GM21723 (cell line): ENCODE results near the gene RARRES2.
A peak's percentile ranks its signal among the peaks of the same experiment; 100 is the strongest.

Experiments used
- ATAC-seq: cut with Tn5 transposase; IDR thresholded peaks from one replicate; pipeline ENCODE4 v1.9.1; 2021; ENCODE audit warnings: mild to moderate bottlenecking, moderate library complexity; ENCODE audit not compliant: unreplicated experiment

RARRES2 gene

DNA sequence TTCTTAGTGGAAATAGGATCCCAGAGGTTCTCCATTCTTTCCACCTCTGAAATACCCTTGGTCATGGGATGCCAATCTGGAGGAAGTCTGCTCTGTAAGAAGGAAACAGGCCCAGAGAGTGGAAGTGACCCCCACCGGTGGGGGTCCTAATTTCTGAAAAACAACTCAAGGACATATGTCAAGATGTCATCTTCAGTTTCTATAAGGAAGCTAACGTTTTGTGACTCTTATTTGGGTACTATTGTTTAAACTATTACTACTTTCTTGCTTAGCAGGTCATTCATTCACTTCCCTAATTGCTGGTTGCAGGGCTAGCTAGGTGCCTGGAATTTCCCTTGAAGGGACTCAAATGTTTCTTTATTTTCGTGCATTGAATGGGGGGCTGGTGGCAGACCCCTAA, 35.8 kb upstream of the RARRES2 start:
- ATAC-seq: no peak

DNA sequence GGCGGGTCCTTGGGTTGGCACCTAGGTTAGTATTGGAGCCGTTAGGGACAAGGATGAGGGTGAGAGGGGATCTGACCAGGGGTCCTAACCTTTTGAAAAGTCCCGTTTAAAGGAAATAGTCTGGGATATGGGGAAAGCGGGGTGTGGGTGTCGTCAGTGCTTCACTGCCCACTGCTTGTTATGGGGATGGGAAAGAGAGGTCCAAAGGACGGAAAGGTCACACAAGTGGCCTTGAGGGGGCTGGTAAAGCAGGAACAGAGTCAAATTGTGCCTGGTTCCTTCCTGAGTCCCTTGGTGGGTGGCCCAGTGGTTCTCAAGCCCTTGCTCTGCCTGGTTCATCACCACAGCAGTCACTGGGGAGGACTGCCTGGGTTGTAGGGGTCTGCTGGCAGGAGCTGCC, 35.1 kb upstream of the RARRES2 start:
- no peak for ATAC-seq

DNA sequence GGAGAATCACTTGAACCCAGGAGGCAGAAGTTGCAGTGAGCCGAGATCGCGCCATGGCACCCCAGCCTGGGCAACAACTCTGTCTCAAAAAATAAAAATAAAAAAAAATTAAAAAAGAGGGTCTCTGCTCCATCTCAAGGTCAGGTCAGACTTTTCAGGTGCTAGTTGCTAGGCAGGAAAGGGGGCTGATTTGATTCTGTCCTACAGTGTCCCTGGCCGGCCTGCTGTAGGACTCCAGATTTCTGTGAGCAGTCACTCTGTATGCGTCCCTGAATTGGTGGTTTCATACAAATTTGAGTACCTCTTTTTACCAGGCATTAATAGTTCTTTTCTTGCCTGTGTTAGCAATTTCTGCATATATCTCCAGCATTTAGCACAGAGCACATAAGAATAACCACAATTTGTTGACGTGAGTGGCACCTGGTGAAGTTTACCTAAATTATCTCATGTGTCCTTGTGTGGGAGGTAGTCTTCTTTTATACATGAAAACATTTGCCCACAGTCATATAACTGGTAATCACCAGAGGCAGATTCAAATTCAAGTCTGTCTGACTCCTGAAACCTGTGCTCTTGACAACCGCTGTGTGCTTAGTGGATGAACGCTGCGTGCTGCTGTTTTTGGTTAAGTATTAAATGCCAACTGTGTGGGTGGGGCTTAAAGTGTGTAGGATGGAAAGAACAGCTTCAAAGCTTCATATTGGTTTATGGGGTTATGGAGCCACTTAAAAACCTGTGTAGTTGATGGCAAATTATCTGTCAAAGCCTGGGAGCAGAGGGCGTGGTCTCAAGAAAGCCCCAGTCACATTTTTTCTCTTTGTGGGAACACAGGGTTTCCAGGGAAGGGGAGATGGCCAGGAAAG, 34.5 kb upstream of the RARRES2 start:
- no peak for ATAC-seq

DNA sequence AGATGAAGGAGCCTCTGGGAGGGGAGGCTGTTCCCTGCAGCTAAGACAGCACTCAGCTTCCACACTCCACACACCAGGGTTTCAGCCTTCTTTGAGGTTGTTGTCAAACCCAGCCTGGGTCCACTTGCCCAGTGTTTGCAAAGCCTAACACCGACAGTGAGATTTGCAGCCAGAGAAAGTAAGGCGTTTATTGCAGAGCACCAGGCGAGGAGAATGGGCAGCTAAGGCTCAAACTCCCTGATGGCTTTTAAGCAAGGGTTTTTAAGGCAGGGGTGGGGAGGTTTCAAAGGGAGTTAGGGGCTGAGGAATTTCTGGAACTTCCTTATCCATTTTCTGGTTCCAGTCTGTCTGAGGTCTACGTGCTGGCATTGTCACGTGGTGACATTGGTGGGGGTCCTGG, 33.0 kb upstream of the RARRES2 start:
- no peak for ATAC-seq

DNA sequence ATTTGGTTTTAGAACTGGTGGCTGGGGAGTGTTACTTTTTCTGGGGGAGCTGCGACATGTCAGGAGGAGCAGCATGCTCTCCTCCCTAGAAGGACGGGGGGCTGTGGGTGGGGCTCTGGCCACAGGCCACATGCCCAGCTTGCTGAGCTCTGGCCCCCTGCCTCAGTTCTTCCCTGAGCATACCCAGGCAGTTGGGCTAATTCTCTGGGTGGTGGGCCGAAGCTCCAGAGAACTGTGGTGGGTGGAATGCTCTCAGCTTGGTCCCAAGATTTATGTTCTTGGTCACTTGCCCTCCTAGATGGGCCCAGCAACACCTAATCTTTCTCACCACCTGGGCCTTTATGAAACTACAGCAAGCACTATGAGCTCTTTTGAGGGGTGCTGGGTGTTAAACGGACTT, 32.6 kb upstream of the RARRES2 start:
- no peak for ATAC-seq

DNA sequence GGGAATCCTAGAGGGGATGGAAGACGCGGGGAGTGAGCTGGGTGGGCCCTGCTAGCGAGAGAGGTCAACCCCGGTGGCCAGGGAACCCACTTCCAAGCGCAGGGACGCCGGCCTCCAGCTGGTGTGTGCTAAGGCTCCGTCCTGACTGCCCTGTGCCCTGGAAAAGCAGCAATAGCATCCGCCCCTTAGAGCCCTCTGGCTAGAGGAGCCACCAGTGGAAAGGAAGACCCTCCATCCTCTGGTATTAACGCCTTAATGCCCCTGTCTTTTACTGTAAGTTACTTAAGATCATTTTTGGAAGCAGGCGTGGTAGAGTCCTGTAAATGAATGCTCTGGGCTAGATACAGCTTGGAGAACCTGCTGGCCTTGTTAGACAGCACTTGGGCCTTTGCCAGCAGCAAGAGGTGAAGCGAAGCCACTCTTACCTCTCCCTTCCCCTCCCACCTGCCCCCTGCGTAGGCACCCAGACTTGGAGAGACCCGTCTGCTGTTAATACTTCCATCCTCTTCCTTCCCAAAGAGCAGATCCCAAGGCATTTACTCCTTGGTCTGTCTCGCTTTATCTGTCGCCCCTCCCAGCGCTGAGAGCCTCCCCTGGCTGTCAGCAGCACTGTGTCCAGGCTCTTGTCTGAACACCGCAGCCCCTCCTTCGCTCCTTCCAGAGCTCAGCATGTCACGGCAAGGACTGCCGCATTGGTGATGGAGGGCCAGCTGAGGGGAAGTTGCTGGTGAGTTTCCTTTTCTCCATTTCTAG, 31.8 kb upstream of the RARRES2 start:
- no peak for ATAC-seq

DNA sequence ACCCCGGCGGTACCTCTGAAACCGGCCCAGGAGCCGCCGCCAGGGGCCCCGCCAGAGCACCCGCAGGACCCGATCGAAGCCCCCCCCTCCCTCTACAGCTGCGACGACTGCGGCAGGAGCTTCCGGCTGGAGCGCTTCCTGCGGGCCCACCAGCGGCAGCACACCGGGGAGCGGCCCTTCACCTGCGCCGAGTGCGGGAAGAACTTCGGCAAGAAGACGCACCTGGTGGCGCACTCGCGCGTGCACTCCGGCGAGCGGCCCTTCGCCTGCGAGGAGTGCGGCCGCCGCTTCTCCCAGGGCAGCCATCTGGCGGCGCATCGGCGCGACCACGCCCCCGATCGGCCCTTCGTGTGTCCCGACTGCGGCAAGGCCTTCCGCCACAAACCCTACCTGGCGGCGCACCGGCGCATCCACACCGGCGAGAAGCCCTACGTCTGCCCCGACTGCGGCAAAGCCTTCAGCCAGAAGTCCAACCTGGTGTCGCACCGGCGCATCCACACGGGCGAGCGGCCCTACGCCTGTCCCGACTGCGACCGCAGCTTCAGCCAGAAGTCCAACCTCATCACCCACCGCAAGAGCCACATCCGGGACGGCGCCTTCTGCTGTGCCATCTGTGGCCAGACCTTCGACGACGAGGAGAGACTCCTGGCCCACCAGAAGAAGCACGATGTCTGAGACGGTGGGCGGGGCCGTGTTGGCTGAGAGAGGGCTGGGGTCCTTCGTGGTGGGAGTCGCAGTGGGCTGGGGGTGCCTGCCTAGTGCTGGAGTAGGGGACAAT, 31.0 kb upstream of the RARRES2 start:
- no peak for ATAC-seq

DNA sequence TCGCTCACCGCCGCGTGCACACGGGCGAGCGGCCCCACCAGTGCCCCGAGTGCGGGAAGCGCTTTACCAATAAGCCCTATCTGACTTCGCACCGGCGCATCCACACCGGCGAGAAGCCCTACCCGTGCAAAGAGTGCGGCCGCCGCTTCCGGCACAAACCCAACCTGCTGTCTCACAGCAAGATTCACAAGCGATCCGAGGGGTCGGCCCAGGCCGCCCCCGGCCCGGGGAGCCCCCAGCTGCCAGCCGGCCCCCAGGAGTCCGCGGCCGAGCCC, 30.5 kb upstream of the RARRES2 start:
- no peak for ATAC-seq

DNA sequence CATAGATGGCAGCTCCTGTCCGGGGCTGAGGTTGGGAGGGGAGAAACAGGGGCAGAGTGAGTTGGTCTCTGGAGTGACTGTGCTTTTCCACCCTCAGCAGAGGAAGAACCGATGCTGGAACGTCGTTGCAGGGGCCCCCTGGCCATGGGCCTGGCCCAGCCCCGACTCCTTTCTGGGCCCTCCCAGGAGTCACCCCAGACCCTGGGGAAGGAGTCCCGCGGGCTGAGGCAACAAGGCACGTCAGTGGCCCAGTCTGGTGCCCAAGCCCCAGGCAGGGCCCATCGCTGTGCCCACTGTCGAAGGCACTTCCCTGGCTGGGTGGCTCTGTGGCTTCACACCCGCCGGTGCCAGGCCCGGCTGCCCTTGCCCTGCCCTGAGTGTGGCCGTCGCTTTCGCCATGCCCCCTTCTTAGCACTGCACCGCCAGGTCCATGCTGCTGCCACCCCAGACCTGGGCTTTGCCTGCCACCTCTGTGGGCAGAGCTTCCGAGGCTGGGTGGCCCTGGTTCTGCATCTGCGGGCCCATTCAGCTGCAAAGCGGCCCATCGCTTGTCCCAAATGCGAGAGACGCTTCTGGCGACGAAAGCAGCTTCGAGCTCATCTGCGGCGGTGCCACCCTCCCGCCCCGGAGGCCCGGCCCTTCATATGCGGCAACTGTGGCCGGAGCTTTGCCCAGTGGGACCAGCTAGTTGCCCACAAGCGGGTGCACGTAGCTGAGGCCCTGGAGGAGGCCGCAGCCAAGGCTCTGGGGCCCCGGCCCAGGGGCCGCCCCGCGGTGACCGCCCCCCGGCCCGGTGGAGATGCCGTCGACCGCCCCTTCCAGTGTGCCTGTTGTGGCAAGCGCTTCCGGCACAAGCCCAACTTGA, 29.9 kb upstream of the RARRES2 start:
- no peak for ATAC-seq

DNA sequence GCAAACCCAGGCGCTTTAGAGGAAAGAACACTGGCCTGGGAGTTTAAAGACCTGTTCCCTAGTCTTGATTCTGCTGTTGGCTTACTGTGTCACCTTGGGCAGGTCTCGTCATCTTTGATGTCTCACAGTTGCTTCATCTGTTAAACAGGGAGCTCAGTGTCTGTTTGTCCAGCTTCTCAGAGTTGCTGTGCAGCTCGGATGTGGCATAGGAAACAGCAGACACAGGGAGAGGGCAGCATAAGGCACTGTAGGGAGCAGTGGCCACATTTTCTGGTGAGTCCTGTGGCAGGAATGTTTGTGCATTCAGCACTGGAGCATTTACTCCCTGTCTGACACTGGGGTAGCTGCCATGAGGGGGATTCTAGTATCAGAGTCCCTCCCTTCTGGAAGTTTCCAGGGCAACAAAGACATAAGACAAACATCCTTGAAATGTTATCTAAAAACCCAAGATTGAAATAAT, 29.2 kb upstream of the RARRES2 start:
- no peak for ATAC-seq

DNA sequence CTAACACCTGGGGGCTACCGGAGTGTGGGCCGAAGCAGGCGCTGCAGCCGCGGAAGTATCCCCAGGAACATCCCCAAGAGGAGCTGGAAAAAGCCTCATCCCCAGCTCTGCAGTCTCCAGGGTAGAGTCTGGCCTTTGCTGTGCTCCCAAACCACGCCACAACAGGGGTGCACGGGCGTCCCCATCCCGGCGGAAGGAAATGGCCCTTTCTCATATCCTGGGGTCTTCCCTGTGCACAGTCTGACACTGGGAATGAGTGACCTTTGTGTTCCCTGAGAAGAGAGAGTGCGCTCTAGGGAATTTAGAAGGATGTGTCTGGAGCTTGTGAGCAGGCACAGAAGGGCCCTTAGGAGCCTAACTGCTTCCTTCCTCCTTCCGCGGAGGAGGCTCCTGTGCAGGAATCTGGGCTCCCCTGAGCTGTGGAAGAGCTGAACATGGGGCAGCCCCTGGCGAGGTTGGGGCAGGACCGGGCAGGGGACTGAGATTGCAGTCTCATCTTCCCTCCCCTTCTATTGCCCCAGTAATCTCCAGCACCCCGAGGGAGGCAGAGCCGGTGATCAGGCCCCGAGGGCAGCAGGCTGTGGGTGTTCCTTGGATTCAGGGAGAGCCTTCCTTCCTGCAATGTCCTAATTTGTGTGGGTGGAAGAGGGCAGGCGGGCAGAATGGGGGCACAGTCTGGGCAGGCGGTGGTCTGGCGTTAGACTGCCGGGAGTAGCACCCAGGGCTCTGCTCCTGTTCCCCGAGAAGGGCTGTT, 28.5 kb upstream of the RARRES2 start:
- ATAC-seq: peak; percentile 0

DNA sequence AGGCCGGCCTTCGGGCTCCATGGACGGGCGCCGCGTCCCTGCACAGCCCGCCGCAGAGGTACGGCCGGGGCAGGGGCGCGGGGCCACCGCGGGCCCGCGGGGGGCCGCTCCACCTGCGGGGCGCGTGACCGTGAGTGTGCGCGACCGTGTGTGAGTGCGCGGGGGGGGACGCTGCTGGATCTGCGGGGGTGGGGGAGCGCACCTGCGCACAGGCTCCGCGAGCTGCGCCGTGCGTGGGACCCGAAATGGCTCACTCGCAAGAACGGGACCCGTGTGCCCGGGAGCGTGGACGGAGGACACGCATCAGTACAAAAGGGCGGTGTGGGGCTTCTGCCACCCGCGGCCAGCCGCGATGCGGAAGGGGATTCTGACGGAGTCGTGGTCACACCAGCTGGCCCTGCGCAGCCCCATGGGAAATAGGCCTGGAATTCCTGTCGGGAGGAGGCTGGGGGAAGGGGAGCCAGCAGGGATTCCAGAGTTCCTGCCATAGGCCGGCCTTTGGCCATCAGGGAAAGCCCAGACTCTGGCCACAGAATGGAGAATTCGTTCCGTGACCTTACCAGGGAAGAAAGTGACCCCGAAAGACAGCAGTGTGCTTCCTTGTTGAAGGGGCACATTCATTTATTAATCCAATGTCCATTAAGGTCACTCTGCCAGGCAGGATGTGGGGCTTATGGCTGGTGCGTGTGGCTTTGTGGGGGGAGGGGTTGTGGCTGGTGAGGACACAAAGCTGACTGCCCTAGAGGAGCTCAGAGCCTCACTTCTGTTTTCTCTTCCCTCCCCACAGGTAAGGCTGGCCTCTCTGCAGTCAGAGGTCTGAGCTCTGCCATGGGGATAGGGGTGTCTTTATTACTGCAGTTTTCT, 27.7 kb upstream of the RARRES2 start:
- ATAC-seq: peak; percentile 47

DNA sequence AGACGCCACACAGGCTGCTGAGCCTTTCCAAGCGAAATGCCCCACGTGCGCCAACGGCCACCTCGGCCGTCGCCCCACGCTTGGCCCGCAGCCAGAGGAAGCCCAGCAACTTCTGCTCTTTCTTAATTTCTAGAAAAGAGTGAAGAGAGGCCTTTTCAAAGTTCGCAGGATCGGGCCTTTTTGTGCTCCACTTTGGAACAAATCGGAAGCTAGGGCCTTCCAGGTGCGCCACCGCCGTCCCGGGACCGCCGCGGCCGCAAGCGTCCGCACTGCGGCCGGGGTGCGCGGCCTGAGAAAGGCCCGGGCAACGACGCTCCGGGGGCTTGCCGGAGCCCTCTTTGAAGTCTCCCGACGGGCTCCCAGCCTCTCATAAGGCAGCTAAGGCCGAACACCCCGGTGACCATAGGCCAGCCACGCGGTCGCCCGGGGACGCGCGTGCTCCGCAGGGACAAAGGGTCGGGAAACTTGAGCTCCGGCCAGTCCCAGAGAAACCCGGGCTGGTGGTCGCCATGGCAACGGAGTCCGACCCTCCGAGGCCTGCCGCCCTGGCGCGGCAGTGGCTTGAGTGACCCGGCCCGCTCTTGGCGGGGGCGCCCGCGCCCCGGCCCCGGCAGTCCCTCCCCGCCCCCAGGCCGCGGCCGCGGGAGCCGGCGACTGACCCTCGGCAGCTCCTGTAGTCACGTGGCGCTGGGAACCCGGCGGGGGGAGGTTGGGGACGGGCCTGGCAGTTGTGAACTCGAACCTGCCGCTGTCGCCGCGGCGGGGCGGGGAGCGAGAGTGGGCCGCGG, 26.9 kb upstream of the RARRES2 start, which contains the start of gene REPIN1:
Gene REPIN1, plus strand, starts transcription at position 727 of the 788 bp plus-strand sequence. CDS start 890 bp downstream, outside the sequence.
- peak; percentile 51 for ATAC-seq

DNA sequence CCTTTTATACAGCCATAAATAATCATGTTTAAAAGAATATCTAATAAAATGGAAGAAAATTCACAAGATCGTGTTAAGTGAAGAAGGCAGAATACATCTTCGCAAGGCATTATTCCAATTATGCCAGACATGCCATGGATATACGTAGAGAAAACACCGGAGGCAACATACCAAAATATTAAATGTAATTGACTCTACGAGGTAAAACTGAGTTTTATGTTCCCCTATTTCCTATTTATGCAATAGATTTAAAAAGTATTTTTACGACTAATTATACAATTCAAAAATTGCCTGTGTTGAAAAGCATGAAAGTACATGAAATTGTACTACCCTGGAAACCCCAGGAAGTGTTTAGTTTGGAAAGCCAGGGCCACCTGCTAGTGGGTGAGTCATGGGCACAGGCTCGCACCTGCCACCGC, 26.3 kb upstream of the RARRES2 start:
- no peak for ATAC-seq

DNA sequence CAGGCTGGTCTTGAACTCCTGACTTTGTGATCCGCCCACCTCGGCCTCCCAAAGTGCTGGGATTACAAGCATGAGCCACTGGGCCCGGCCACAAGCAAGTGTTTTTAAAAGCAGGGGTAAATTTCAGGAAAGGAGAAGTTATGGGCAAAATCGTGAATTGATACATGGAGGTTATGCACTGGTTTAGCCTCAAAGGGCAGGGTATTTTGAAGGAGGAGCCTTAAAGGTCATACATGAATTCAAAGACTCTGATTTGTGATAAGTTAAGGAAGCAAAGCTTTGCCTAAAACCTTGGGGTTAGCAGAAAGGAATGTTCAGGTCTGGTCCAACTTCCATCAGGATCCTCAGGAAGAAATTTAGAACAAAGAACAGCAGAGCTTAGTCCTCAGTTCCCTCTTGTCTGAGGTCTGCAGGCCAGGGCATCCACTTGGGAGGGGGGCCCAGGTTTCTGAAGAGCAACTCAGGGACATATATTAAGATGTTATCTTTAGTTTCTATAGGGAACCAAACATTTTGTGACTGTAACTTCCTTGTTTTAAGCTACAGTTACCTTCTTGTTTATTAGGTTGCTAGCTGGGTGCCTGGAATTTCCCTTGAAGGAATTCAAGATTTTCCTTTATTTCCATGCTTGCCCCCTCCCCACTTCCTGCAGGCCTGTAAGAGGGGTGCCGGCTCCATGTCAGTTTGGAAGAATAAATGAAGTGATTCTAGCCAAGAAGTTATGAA, 24.4 kb upstream of the RARRES2 start:
- no peak for ATAC-seq

DNA sequence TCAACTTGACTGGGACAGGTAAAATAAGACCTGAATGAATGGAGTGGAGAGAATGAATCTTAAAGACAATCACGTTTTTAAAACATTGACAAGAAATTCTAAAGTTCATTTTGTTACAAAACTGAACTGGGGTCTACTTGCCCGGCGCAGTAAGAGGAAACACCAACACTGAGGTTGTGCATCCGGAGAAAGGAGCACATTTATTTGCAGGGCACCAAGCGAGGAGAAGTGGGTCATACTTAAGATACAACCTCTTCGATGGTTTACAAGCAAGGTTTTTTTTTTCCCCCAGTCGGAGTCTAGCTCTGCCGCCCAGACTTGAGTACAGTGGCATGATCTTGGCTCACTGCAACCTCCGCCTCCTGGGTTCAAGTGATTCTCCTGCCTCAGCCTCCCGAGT, 23.8 kb upstream of the RARRES2 start:
- ATAC-seq: no peak

DNA sequence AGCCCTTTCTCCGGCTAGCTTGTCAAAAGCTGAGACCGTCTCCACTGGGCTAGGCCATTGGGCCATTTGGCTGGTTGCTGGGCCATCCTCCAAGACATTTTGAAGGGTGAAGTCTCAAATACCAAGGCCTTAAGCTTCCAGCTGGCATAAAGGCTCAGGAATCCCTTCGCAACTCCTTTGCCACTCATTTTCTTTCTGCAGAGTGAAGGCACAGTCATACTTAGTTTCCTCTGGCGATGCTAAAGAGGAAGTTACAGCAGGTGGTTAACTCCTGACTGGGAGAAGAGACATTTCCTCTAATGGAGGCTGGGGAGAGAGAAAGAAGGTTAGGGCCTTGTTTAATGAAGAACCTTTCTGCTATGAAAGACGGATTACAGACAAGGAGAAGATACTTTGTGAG, 22.4 kb upstream of the RARRES2 start:
- no peak for ATAC-seq
